H9 (cell line): ENCODE measurements around the gene CAMTA1. TPM values are rescaled to one million over a fixed set of nuclear protein-coding genes. Genes with fewer than 3 reads are reported as not detected.

Experiments
- DNase-seq: peaks from one replicate; pipeline ENCODE4 v3.0.0-alpha.2; 2017
- H2AFZ ChIP-seq: one replicate; pipeline ENCODE4 v1.6.1; 2013; ENCODE audit warnings: mild to moderate bottlenecking, low read length, control low read depth, moderate library complexity
- H2AK5ac ChIP-seq: 2 replicates; pipeline ENCODE4 v1.6.1; 2013; ENCODE audit warnings: low read length, control low read depth, mixed read lengths; ENCODE audit not compliant: insufficient read length
- H2BK120ac ChIP-seq: one replicate; pipeline ENCODE4 v1.6.1; 2013; ENCODE audit warnings: low read depth, mild to moderate bottlenecking, low read length, control low read depth, inconsistent platforms; ENCODE audit not compliant: poor library complexity, severe bottlenecking
- H2BK12ac ChIP-seq: 2 replicates; pipeline ENCODE4 v1.6.1; 2013; ENCODE audit warnings: low read length, control low read depth, mixed read lengths, low read depth; ENCODE audit not compliant: insufficient read length
- H2BK15ac ChIP-seq: 2 replicates; pipeline ENCODE4 v1.6.1; 2013; ENCODE audit warnings: low read depth, low read length, control low read depth
- H2BK20ac ChIP-seq: one replicate; pipeline ENCODE4 v1.6.1; 2013; ENCODE audit warnings: low read depth, mild to moderate bottlenecking, low read length, control low read depth, inconsistent platforms; ENCODE audit not compliant: poor library complexity, severe bottlenecking
- H2BK5ac ChIP-seq: 2 replicates; pipeline ENCODE4 v1.6.1; 2013; ENCODE audit warnings: low read length, control low read depth, mixed read lengths; ENCODE audit not compliant: insufficient read length
- H3K14ac ChIP-seq: 2 replicates; pipeline ENCODE4 v1.6.1; 2013; ENCODE audit warnings: low read length, control low read depth; ENCODE audit not compliant: insufficient read depth
- H3K18ac ChIP-seq: 2 replicates; pipeline ENCODE4 v1.6.1; 2013; ENCODE audit warnings: low read depth, mild to moderate bottlenecking, mixed read lengths, low read length, control low read depth; ENCODE audit not compliant: insufficient read length
- H3K23ac ChIP-seq: 2 replicates; pipeline ENCODE4 v1.6.1; 2013; ENCODE audit warnings: low read length, control low read depth, mixed read lengths, low read depth; ENCODE audit not compliant: insufficient read length
- H3K23me2 ChIP-seq: 2 replicates; pipeline ENCODE4 v1.6.1; 2013; ENCODE audit warnings: low read depth, mild to moderate bottlenecking, mixed read lengths, low read length, control low read depth; ENCODE audit not compliant: insufficient read length, poor library complexity, severe bottlenecking
- H3K27ac ChIP-seq: 2 replicates; pipeline ENCODE4 v1.5.1; 2013; ENCODE audit warnings: low read length, control low read depth, mixed read lengths, low read depth; ENCODE audit not compliant: insufficient read length
- H3K27me3 ChIP-seq: 2 replicates; pipeline ENCODE4 v1.6.1; 2013; ENCODE audit warnings: low read length, control low read depth, inconsistent platforms; ENCODE audit not compliant: insufficient read depth
- H3K4ac ChIP-seq: 2 replicates; pipeline ENCODE4 v1.6.1; 2013; ENCODE audit warnings: low read depth, mild to moderate bottlenecking, control low read depth, inconsistent platforms, low read length, moderate library complexity
- H3K4me1 ChIP-seq: 2 replicates; pipeline ENCODE4 v1.6.1; 2013; ENCODE audit warnings: low read length, control low read depth, inconsistent platforms; ENCODE audit not compliant: insufficient read depth
- H3K4me2 ChIP-seq: 2 replicates; pipeline ENCODE4 v1.6.1; 2013; ENCODE audit warnings: low read length, control low read depth, mixed read lengths; ENCODE audit not compliant: insufficient read length, insufficient read depth
- H3K56ac ChIP-seq: 2 replicates; pipeline ENCODE4 v1.6.1; 2013; ENCODE audit warnings: low read depth, mild to moderate bottlenecking, mixed read lengths, low read length, control low read depth; ENCODE audit not compliant: insufficient read length
- H3K79me1 ChIP-seq: 2 replicates; pipeline ENCODE4 v1.6.1; 2013; ENCODE audit warnings: low read depth, mild to moderate bottlenecking, moderate library complexity, low read length, control low read depth, inconsistent platforms; ENCODE audit not compliant: insufficient read depth, poor library complexity, severe bottlenecking
- H3K79me2 ChIP-seq: 2 replicates; pipeline ENCODE4 v1.6.1; 2013; ENCODE audit warnings: low read length, control low read depth, inconsistent platforms; ENCODE audit not compliant: insufficient read depth
- H3K9ac ChIP-seq: 2 replicates; pipeline ENCODE4 v1.6.1; 2013; ENCODE audit warnings: low read length, control low read depth, mixed read lengths; ENCODE audit not compliant: insufficient read length; ENCODE audit errors: extremely low read depth
- H3K9me3 ChIP-seq: one replicate; pipeline ENCODE4 v1.6.1; 2013; ENCODE audit warnings: low read depth, low read length, inconsistent platforms; ENCODE audit not compliant: control insufficient read depth
- H3T11ph ChIP-seq: one replicate; pipeline ENCODE4 v1.6.1; 2013; ENCODE audit warnings: mild to moderate bottlenecking, low read length, control low read depth, inconsistent platforms
- H4K20me1 ChIP-seq: one replicate; pipeline ENCODE4 v1.6.1; 2013; ENCODE audit not compliant: control insufficient read depth, insufficient read length, insufficient read depth
- H4K5ac ChIP-seq: 2 replicates; pipeline ENCODE4 v1.6.1; 2013; ENCODE audit warnings: low read depth, mild to moderate bottlenecking, mixed read lengths, low read length, control low read depth; ENCODE audit not compliant: insufficient read length
- H4K8ac ChIP-seq: replicated peaks from 2 replicates; pipeline ENCODE4 v1.6.1; 2013; ENCODE audit warnings: low read length, control low read depth, mixed read lengths, low read depth; ENCODE audit not compliant: insufficient read length
- H4K91ac ChIP-seq: 2 replicates; pipeline ENCODE4 v1.6.1; 2013; ENCODE audit warnings: low read depth, mild to moderate bottlenecking, moderate library complexity, mixed read lengths, low read length, control low read depth; ENCODE audit not compliant: insufficient read length
- H3K27ac Mint-ChIP-seq, 3 experiments: 2 replicates in 2 of 3; 3 replicates in 1 of 3; pipeline ENCODE4 v1.8.0; 2020 to 2021; ENCODE audit warnings: mixed read lengths in 3 of 3, mild to moderate bottlenecking in 1 of 3, moderate library complexity in 1 of 3
- H3K27me3 Mint-ChIP-seq: 2 replicates; pipeline ENCODE4 v1.8.0; 2021; ENCODE audit warnings: low read depth, mild to moderate bottlenecking, moderate library complexity, mixed read lengths
- H3K36me3 Mint-ChIP-seq, 3 experiments: 2 replicates in 2 of 3; 3 replicates in 1 of 3; pipeline ENCODE4 v1.8.0; 2020 to 2021; ENCODE audit warnings: low read depth in 3 of 3, mixed read lengths in 3 of 3; ENCODE audit not compliant: insufficient read depth in 1 of 3
- H3K4me1 Mint-ChIP-seq, 2 experiments: 2 replicates each; pipeline ENCODE4 v1.8.0; 2020; ENCODE audit warnings: mixed read lengths in 2 of 2
- H3K4me3 Mint-ChIP-seq, 2 experiments: 2 replicates in 1 of 2; 3 replicates in 1 of 2; pipeline ENCODE4 v1.8.0; 2020 to 2021; ENCODE audit warnings: mild to moderate bottlenecking in 2 of 2, mixed read lengths in 2 of 2, moderate library complexity in 1 of 2
- H3K9me3 Mint-ChIP-seq, 2 experiments: 2 replicates in 1 of 2; 3 replicates in 1 of 2; pipeline ENCODE4 v1.8.0; 2020; ENCODE audit warnings: mild to moderate bottlenecking in 2 of 2, mixed read lengths in 2 of 2, moderate library complexity in 1 of 2
- CTCF ChIP-seq: fragments of 200-600 bp; sonication (generic); conservative IDR thresholded peaks from 3 replicates; pipeline ENCODE4 v1.8.0; 2021; ENCODE audit warnings: antibody characterized with exemption, mild to moderate bottlenecking
- WGBS: extraction: QIAGEN DNeasy Blood & Tissue Kit; methylation state at CpG from one replicate; pipeline ENCODE4 v1.1.7; 2013; ENCODE audit warnings: missing lambda C conversion rate, low lambda C conversion rate, mixed read lengths; ENCODE audit not compliant: insufficient read length; ENCODE audit errors: extremely low coverage; 5-methylcytosine and 5-hydroxymethylcytosine counted together
- total RNA-seq: library from RNA; stranded (reverse); gene quantifications from 2 replicates; pipeline ENCODE4 v1.2.1, GENCODE V29; 2021

Gene CAMTA1
- total RNA-seq, 1 experiment from 2014 or later: 115 TPM

GRCh38 chr1:6747674-6748073 lies 37.6 kb upstream of the CAMTA1 start:
- Mint-ChIP-seq H3K36me3 (no peaks in the 10 kb centered on the region), H3K4me1 (peaks cover 7 to 18% of the 10 kb centered on the region in 2 experiments), H3K27ac (no peak overlapping the region), H3K9me3 (no peaks in the 10 kb centered on the region), H3K27me3 (peaks cover 11% of the 10 kb centered on the region), H3K4me3 (no peak overlapping the region)
- Histone ChIP-seq H3K4ac (no peak overlapping the region), H2BK20ac (no peak overlapping the region), H3K27ac (no peak overlapping the region), H3K4me2 (no peak overlapping the region), H3K14ac (no peak overlapping the region), H2AK5ac (no peak overlapping the region), H2BK15ac (no peak overlapping the region), H3K23me2 (peaks cover 3% of the 10 kb centered on the region), H3K79me2 (no peaks in the 10 kb centered on the region), H3K4me1 (no peaks in the 10 kb centered on the region; the same call in 1 of the 2 replicates), H3K23ac (no peak overlapping the region), H4K20me1 (no peaks in the 10 kb centered on the region), H3T11ph (no peak overlapping the region), H3K56ac (no peak overlapping the region), H4K5ac (no peak overlapping the region), H4K91ac (no peak overlapping the region), H2AFZ (no peak overlapping the region), H4K8ac (no peak overlapping the region), H2BK5ac (no peak overlapping the region), H3K27me3 (no peaks in the 10 kb centered on the region), H3K18ac (no peak overlapping the region), H3K9ac (no peak overlapping the region), H3K9me3 (no peaks in the 10 kb centered on the region), H2BK12ac (no peak overlapping the region), H2BK120ac (no peak overlapping the region), H3K79me1 (no peaks in the 10 kb centered on the region)
- no peak for TF ChIP-seq CTCF
- DNase-seq: no peak
- no CpG with 5 or more reads among the region's 2 CpGs for WGBS
